OCI-LY7 (cell line): ENCODE results near the gene PRRX2. TPM values are rescaled to one million over a fixed set of nuclear protein-coding genes. Genes with fewer than 3 reads are reported as not detected.

Source experiments
- BruUV-seq: library from RNA; stranded (reverse); fragments of 400-500 nt; replicated peaks from 2 replicates; lab custom pipeline; 2021; lab: Mats Ljungman, UMichigan
- CTCF ChIA-PET: fragments of 300-600 bp; sonication (Branson Sonifier 250); formaldehyde crosslinking; loops from one replicate; lab custom pipeline; 2022; ENCODE audit warnings: antibody characterized with exemption; ENCODE audit not compliant: unreplicated experiment; lab: Charles Lee
- POLR2A ChIA-PET: fragments of 300-600 bp; sonication (Branson Sonifier 250); formaldehyde crosslinking; loops from one replicate; lab custom pipeline; 2022; ENCODE audit warnings: antibody characterized with exemption; lab: Charles Lee
- DNase-seq: peaks from one replicate; pipeline ENCODE4 v3.0.0-alpha.2; 2015; ENCODE audit warnings: low spot score
- H2AFZ ChIP-seq: fragments of 200-600 bp; sonication (generic), shearing (Covaris generic); 2 replicates; pipeline ENCODE4 v1.6.1; 2014; ENCODE audit warnings: mild to moderate bottlenecking, antibody characterized with exemption, low read length, moderate library complexity
- H3K27ac ChIP-seq: fragments of 200-600 bp; sonication (generic); 2 replicates; pipeline ENCODE4 v1.5.1; 2014; ENCODE audit warnings: mixed run types, low read depth, mild to moderate bottlenecking, moderate library complexity, low read length, inconsistent platforms; ENCODE audit not compliant: poor library complexity, severe bottlenecking
- H3K36me3 ChIP-seq: fragments of 200-600 bp; sonication (generic); 2 replicates; pipeline ENCODE4 v1.6.1; 2014; ENCODE audit warnings: mild to moderate bottlenecking, antibody characterized with exemption, low read length, moderate library complexity, mixed read lengths; ENCODE audit not compliant: insufficient read depth
- H3K4me1 ChIP-seq: fragments of 200-600 bp; sonication (generic); 2 replicates; pipeline ENCODE4 v1.5.1; 2014; ENCODE audit warnings: mild to moderate bottlenecking, low read length; ENCODE audit not compliant: insufficient read depth, poor library complexity, severe bottlenecking
- H3K4me2 ChIP-seq: fragments of 200-600 bp; sonication (generic); 2 replicates; pipeline ENCODE4 v1.6.1; 2014; ENCODE audit warnings: mild to moderate bottlenecking, low read length
- H3K4me3 ChIP-seq: fragments of 200-600 bp; sonication (generic); 2 replicates; pipeline ENCODE4 v1.5.1; 2014; ENCODE audit warnings: mild to moderate bottlenecking, low read depth, low read length; ENCODE audit not compliant: poor library complexity, severe bottlenecking
- H3K79me2 ChIP-seq: fragments of 200-600 bp; sonication (generic); 2 replicates; pipeline ENCODE4 v1.6.1; 2016; ENCODE audit warnings: low read depth, mild to moderate bottlenecking, low read length, moderate library complexity, mixed read lengths; ENCODE audit not compliant: insufficient read depth
- H3K9me2 ChIP-seq: fragments of 200-600 bp; sonication (generic); 2 replicates; pipeline ENCODE4 v1.6.1; 2016; ENCODE audit warnings: mild to moderate bottlenecking, low read length, mixed read lengths; ENCODE audit not compliant: insufficient read depth
- H3K9me3 ChIP-seq: fragments of 200-600 bp; sonication (generic); 2 replicates; pipeline ENCODE4 v1.6.1; 2014; ENCODE audit warnings: mild to moderate bottlenecking, mixed run types, low read length, mixed read lengths
- H4K20me1 ChIP-seq: fragments of 200-600 bp; sonication (generic); 2 replicates; pipeline ENCODE4 v1.6.1; 2014; ENCODE audit warnings: mild to moderate bottlenecking, antibody characterized with exemption, low read length, moderate library complexity, mixed read lengths; ENCODE audit not compliant: insufficient read depth
- CTCF ChIP-seq: fragments of 200-600 bp; sonication (generic); conservative IDR thresholded peaks from 2 replicates; pipeline ENCODE4 v1.5.1; 2014; ENCODE audit warnings: mild to moderate bottlenecking, antibody characterized with exemption, low read length, moderate library complexity, mixed read lengths
- EZH2phosphoT487 ChIP-seq: fragments of 200-600 bp; sonication (generic); IDR thresholded peaks from 2 replicates; pipeline ENCODE4 v1.6.1; 2018; ENCODE audit warnings: low read depth, borderline replicate concordance, mild to moderate bottlenecking, mixed run types, antibody characterized with exemption, low read length, moderate library complexity, mixed read lengths
- intact Hi-C: fragments of 100-400 bp; cut with micrococcal nuclease; formaldehyde crosslinking; loops from one replicate; pipeline ENCODE4 v1.10.0; 2022; ENCODE audit not compliant: unreplicated experiment
- total RNA-seq, 2 experiments: library from RNA; depleted of rRNA in 1 of 2; stranded (reverse); fragments of >200 nt in 1 of 2; shearing (Covaris generic) in 1 of 2; gene quantifications; 2 replicates each; pipeline ENCODE4 v1.2.3, GENCODE V29; 2014 to 2022

The PRRX2 gene
- total RNA-seq, 2 experiments from 2014 or later = not detected

GRCh38 chr9:129675620-129676019, 10.2 kb downstream of the PRRX2 start:
- Histone ChIP-seq H3K4me1 (no peaks in the 10 kb centered on the region), H3K27ac (no peak overlapping the region), H3K9me2 (no peaks in the 10 kb centered on the region), H3K79me2 (no peaks in the 10 kb centered on the region), H2AFZ (no peak overlapping the region), H3K4me3 (no peak overlapping the region), H3K36me3 (no peaks in the 10 kb centered on the region), H3K4me2 (no peak overlapping the region), H4K20me1 (no peaks in the 10 kb centered on the region), H3K9me3 (no peaks in the 10 kb centered on the region)
- intact Hi-C loops = no loop called here
- TF ChIP-seq CTCF (no peak), EZH2phosphoT487 (no peak)
- CTCF ChIA-PET = no interaction called here
- no TSS peak for BruUV-seq
- DNase-seq = no peak
- POLR2A ChIA-PET = no interaction called here

GRCh38 chr9:129676287-129676686, 10.8 kb downstream of the PRRX2 start:
- intact Hi-C loops = no loop called here

More at GRCh38 chr9:129676287-129676686, 10.8 kb downstream of the PRRX2 start:
- Histone ChIP-seq H3K4me2 (no peak overlapping the region), H3K36me3 (no peaks in the 10 kb centered on the region), H3K27ac (no peak overlapping the region), H3K9me2 (no peaks in the 10 kb centered on the region), H3K4me1 (no peaks in the 10 kb centered on the region), H4K20me1 (no peaks in the 10 kb centered on the region), H3K79me2 (no peaks in the 10 kb centered on the region), H3K4me3 (no peak overlapping the region), H3K9me3 (no peaks in the 10 kb centered on the region), H2AFZ (no peak overlapping the region)
- ChIA-PET POLR2A (no interaction called here), CTCF (no interaction called here)
- DNase-seq = no peak
- no peak for TF ChIP-seq EZH2phosphoT487
- TF ChIP-seq CTCF = no peak
- no TSS peak for BruUV-seq
